OCI-LY7 (cell line): Measurements from ENCODE around the gene GAR1. TPM values are rescaled to one million over a fixed set of nuclear protein-coding genes. Genes with fewer than 3 reads are reported as not detected.

ENCODE experiments used
- BruUV-seq: library from RNA; stranded (reverse); fragments of 400-500 nt; replicated peaks from 2 replicates; lab custom pipeline; 2021; lab: Mats Ljungman, UMichigan
- CTCF ChIA-PET: fragments of 300-600 bp; sonication (Branson Sonifier 250); formaldehyde crosslinking; loops from one replicate; lab custom pipeline; 2022; ENCODE audit warnings: antibody characterized with exemption; ENCODE audit not compliant: unreplicated experiment; lab: Charles Lee
- POLR2A ChIA-PET: fragments of 300-600 bp; sonication (Branson Sonifier 250); formaldehyde crosslinking; loops from one replicate; lab custom pipeline; 2022; ENCODE audit warnings: antibody characterized with exemption; lab: Charles Lee
- DNase-seq: peaks from one replicate; pipeline ENCODE4 v3.0.0-alpha.2; 2015; ENCODE audit warnings: low spot score
- H2AFZ ChIP-seq: fragments of 200-600 bp; sonication (generic), shearing (Covaris generic); 2 replicates; pipeline ENCODE4 v1.6.1; 2014; ENCODE audit warnings: mild to moderate bottlenecking, antibody characterized with exemption, low read length, moderate library complexity
- H3K27ac ChIP-seq: fragments of 200-600 bp; sonication (generic); 2 replicates; pipeline ENCODE4 v1.5.1; 2014; ENCODE audit warnings: mixed run types, low read depth, mild to moderate bottlenecking, moderate library complexity, low read length, inconsistent platforms; ENCODE audit not compliant: poor library complexity, severe bottlenecking
- H3K36me3 ChIP-seq: fragments of 200-600 bp; sonication (generic); 2 replicates; pipeline ENCODE4 v1.6.1; 2014; ENCODE audit warnings: mild to moderate bottlenecking, antibody characterized with exemption, low read length, moderate library complexity, mixed read lengths; ENCODE audit not compliant: insufficient read depth
- H3K4me1 ChIP-seq: fragments of 200-600 bp; sonication (generic); 2 replicates; pipeline ENCODE4 v1.5.1; 2014; ENCODE audit warnings: mild to moderate bottlenecking, low read length; ENCODE audit not compliant: insufficient read depth, poor library complexity, severe bottlenecking
- H3K4me2 ChIP-seq: fragments of 200-600 bp; sonication (generic); 2 replicates; pipeline ENCODE4 v1.6.1; 2014; ENCODE audit warnings: mild to moderate bottlenecking, low read length
- H3K4me3 ChIP-seq: fragments of 200-600 bp; sonication (generic); 2 replicates; pipeline ENCODE4 v1.5.1; 2014; ENCODE audit warnings: mild to moderate bottlenecking, low read depth, low read length; ENCODE audit not compliant: poor library complexity, severe bottlenecking
- H3K79me2 ChIP-seq: fragments of 200-600 bp; sonication (generic); 2 replicates; pipeline ENCODE4 v1.6.1; 2016; ENCODE audit warnings: low read depth, mild to moderate bottlenecking, low read length, moderate library complexity, mixed read lengths; ENCODE audit not compliant: insufficient read depth
- H3K9me2 ChIP-seq: fragments of 200-600 bp; sonication (generic); 2 replicates; pipeline ENCODE4 v1.6.1; 2016; ENCODE audit warnings: mild to moderate bottlenecking, low read length, mixed read lengths; ENCODE audit not compliant: insufficient read depth
- H3K9me3 ChIP-seq: fragments of 200-600 bp; sonication (generic); 2 replicates; pipeline ENCODE4 v1.6.1; 2014; ENCODE audit warnings: mild to moderate bottlenecking, mixed run types, low read length, mixed read lengths
- H4K20me1 ChIP-seq: fragments of 200-600 bp; sonication (generic); 2 replicates; pipeline ENCODE4 v1.6.1; 2014; ENCODE audit warnings: mild to moderate bottlenecking, antibody characterized with exemption, low read length, moderate library complexity, mixed read lengths; ENCODE audit not compliant: insufficient read depth
- EZH2phosphoT487 ChIP-seq: fragments of 200-600 bp; sonication (generic); IDR thresholded peaks from 2 replicates; pipeline ENCODE4 v1.6.1; 2018; ENCODE audit warnings: low read depth, borderline replicate concordance, mild to moderate bottlenecking, mixed run types, antibody characterized with exemption, low read length, moderate library complexity, mixed read lengths
- intact Hi-C: fragments of 100-400 bp; cut with micrococcal nuclease; formaldehyde crosslinking; loops from one replicate; pipeline ENCODE4 v1.10.0; 2022; ENCODE audit not compliant: unreplicated experiment
- total RNA-seq, 2 experiments: library from RNA; depleted of rRNA in 1 of 2; stranded (reverse); fragments of >200 nt in 1 of 2; shearing (Covaris generic) in 1 of 2; gene quantifications; 2 replicates each; pipeline ENCODE4 v1.2.3, GENCODE V29; 2014 to 2022
- TF ChIP-seq, protein P1 (sequence below): fragments of 200-600 bp; sonication (generic); conservative IDR thresholded peaks from 2 replicates; pipeline ENCODE4 v1.5.1; 2014; ENCODE audit warnings: mild to moderate bottlenecking, antibody characterized with exemption, low read length, moderate library complexity, mixed read lengths

Gene GAR1
- total RNA-seq, 2 experiments from 2014 or later: 16.4 to 42.5 TPM

DNA sequence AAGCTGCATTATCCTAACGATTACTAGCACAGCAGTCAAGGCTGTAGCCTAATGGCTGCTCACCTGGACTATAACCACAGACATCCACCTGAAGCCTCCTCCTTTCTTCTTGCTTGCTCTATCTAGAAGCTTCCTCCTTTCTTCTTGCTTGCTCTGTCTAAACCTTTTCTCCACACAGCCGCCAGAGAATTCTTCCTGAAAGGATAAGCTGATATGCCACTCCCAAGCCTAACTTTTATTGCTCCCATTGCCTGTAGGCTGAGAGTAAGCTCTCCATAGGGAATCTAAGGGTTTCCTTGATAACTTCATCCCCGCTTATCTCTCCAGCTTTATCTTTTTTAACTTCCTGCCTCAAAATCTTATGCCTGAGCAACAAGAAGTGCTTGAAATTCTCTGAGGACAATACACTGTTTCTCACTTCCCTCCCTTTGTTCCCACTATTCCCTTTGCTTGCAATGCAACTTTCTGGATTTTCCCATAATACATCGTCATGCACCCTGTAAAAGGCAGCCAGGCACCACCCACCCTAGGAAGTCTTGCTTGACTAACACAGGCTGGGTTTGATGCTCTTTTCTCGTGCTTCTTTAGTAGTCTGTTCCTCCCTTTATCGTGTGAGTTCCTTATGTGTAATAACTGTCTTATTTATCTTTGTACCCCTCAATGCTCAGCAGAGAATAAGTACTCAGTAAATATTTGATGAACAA, 31.0 kb downstream of the GAR1 start:
- CTCF ChIA-PET: interaction anchor here (0.9 kb wide), 1 partner anchor 114 kb away, joined by 3 read pairs; no protein-coding TSS in a partner anchor
- H3K9me3 ChIP-seq: no peaks in the 10 kb centered on the region
- no peak overlapping the region for H3K4me3 ChIP-seq
- no peaks in the 10 kb centered on the region for H3K79me2 ChIP-seq
- no peaks in the 10 kb centered on the region for H3K36me3 ChIP-seq
- POLR2A ChIA-PET: no interaction called here
- no peak overlapping the region for H2AFZ ChIP-seq
- no peaks in the 10 kb centered on the region for H3K4me1 ChIP-seq
- H3K27ac ChIP-seq: no peak overlapping the region
- BruUV-seq: no TSS peak
- intact Hi-C loops: no loop called here
- H4K20me1 ChIP-seq: no peaks in the 10 kb centered on the region
- DNase-seq: no peak
- TF ChIP-seq, protein P1, sequence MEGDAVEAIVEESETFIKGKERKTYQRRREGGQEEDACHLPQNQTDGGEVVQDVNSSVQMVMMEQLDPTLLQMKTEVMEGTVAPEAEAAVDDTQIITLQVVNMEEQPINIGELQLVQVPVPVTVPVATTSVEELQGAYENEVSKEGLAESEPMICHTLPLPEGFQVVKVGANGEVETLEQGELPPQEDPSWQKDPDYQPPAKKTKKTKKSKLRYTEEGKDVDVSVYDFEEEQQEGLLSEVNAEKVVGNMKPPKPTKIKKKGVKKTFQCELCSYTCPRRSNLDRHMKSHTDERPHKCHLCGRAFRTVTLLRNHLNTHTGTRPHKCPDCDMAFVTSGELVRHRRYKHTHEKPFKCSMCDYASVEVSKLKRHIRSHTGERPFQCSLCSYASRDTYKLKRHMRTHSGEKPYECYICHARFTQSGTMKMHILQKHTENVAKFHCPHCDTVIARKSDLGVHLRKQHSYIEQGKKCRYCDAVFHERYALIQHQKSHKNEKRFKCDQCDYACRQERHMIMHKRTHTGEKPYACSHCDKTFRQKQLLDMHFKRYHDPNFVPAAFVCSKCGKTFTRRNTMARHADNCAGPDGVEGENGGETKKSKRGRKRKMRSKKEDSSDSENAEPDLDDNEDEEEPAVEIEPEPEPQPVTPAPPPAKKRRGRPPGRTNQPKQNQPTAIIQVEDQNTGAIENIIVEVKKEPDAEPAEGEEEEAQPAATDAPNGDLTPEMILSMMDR: no peak
- TF ChIP-seq EZH2phosphoT487: no peak
- H3K9me2 ChIP-seq: no peaks in the 10 kb centered on the region
- H3K4me2 ChIP-seq: no peak overlapping the region

GRCh38 chr4:109847896-109848442, 32.4 kb downstream of the GAR1 start, which contains the start of gene LRIT3:
TSS of gene LRIT3 (plus strand) at chr4:109848107. CDS start at chr4:109848202, 95 bp downstream.
- Histone ChIP-seq H3K79me2 (no peaks in the 10 kb centered on the region), H2AFZ (no peak within 1 kb of the TSS), H4K20me1 (no peaks in the 10 kb centered on the region), H3K9me2 (no peaks in the 10 kb centered on the region), H3K4me1 (no peaks in the 10 kb centered on the region), H3K9me3 (no peaks in the 10 kb centered on the region), H3K27ac (no peak within 1 kb of the TSS), H3K36me3 (no peaks in the 10 kb centered on the region), H3K4me3 (no peak within 1 kb of the TSS), H3K4me2 (no peak within 1 kb of the TSS)
- BruUV-seq: no TSS peak
- intact Hi-C loops: no loop called here
- no peak for TF ChIP-seq EZH2phosphoT487
- TF ChIP-seq, protein P1: no peak
- DNase-seq: no peak
- POLR2A ChIA-PET: interaction anchor here (1.4 kb wide), 1 partner anchor 58 kb away, joined by 4 read pairs; no protein-coding TSS in a partner anchor
- CTCF ChIA-PET: no interaction called here

DNA sequence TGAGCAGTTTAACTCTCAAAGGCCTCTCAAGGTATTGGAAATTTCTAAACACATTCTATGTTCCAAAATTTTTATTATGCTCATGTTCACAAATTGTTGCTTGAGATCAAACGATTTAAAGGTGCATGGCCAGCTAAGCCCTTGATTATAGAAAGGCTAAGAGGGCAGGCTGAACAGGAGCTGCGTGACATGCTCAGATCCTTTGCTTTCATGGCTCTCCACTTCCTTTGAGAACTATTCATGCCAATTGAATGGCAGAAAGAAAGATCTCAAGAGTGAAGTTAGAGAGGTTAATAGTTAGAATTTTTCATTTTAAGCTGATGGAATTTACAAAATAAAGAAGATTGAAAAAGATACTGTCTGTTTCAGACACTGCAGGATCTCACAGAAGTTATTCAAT, 32.9 kb downstream of the GAR1 start:
- H3K4me3 ChIP-seq: no peak overlapping the region
- no peaks in the 10 kb centered on the region for H3K79me2 ChIP-seq
- H3K4me2 ChIP-seq: no peak overlapping the region
- BruUV-seq: no TSS peak
- CTCF ChIA-PET: no interaction called here
- DNase-seq: no peak
- POLR2A ChIA-PET: interaction anchor here (0.7 to 1.4 kb wide), 2 partner anchors 57 to 725 kb away, joined by 3 to 4 read pairs; no protein-coding TSS in a partner anchor
- no peaks in the 10 kb centered on the region for H4K20me1 ChIP-seq
- no peaks in the 10 kb centered on the region for H3K36me3 ChIP-seq
- TF ChIP-seq, protein P1: no peak
- TF ChIP-seq EZH2phosphoT487: no peak
- H3K27ac ChIP-seq: no peak overlapping the region
- H2AFZ ChIP-seq: no peak overlapping the region
- H3K4me1 ChIP-seq: no peaks in the 10 kb centered on the region
- intact Hi-C loops: no loop called here
- no peaks in the 10 kb centered on the region for H3K9me3 ChIP-seq
- H3K9me2 ChIP-seq: no peaks in the 10 kb centered on the region
